Hematopoietic multipotent progenitor cell treated with erythropoietin and hydrocortisone succinate and interleukin-3 and kit ligand, for 8 days (in vitro differentiated cells): Measurements from ENCODE around the gene SGCD.

Experiments used
- DNase-seq: peaks from one replicate; pipeline ENCODE4 v3.0.0-alpha.2; 2015

The SGCD gene

DNA sequence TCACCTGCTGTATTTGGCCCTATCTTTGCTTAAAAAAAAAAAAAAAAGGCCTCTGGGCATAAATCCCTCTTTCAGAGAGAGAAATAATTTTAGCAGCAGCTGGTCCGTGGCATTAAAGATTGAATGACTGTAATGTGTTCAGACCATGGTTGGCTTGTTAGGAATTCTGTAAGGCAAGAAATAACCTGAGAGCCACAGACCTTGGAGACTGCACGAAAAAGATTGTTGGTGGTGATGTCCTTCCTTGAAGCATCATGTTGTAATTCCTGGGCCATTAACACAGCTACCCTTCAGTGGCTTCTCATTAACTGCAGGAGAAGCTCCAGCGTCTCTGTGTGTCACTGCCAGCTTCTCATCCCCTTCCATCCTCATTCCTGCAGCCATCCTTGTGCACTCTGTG is 79.0 kb downstream of the SGCD start:
- no peak for DNase-seq

DNA sequence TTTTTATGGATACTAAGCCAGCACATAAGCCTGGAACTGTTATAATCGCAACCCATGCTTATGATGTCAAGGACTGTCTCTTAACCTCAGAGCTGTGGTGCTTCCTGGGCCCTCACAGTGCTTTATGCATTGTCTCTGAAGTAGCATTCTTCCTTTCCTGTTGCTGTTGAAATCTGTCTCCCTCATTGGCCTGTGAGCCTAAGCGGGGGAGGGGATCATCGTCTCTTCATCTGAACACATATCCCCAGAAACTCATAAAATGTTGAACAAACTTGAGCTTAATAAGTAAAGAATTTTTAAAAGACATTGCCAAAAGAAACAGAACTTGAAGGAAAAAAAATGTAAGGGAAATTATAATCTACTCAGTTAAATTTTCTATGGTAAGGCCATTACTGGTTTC is 80.3 kb downstream of the SGCD start:
- no peak for DNase-seq

DNA sequence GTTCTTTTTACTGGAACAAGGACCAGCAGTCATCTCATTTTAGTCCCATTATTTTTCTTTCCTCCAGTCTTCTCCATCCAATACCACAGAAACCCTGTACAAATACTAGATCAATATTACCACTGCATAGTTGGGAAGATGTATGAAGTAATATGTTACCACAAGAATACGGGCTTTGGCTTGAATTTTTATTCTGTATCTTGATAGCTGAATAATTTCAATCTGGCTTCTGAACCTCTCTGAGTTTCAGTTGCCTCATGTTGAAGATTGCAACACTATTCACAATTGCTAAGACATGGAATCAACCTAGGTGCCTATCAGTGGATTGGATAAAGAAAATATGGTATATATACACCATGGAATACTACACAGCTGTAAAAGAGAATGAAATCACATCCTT is 82.9 kb downstream of the SGCD start:
- DNase-seq: no peak

DNA sequence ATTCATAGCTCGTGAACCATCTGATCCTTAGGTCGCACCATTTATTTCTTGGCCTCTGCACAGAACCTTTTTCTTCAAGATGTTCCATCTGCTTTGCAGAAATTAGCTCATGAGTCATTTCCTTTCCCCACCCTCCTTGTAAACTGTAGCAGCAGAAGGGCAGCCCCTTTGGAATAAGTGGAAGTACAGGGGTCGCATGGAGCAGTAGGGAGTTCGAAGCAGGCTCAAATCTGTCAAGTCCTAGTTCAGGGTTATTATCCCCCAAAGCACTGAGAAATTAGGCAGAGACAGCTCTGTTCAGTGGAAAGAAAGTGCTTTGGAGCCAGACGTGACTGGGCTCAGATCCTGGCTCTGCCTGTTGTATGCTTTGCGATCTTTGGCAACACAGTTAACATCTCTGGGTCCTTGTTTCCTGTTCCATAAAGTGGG is 84.2 kb downstream of the SGCD start:
- DNase-seq: no peak

DNA sequence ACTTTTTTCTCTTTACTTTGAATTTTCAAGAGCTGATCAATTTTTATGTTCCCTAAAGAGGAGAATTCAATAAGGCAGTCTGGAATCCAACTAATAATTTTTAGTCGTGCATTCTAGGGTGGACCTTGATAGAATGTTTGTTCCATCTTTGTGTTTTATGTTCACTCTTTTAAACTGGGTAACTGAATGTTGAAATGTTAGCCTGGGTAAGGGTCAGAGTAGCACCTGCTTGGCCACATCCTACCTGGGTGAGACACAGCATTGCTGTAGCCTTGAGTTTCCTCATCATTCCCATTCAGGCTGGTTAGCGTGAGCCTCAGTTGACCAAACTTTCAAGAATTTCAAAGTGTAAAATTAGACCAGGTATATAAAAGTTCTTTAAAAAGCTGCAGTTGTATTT is 85.0 kb downstream of the SGCD start:
- DNase-seq: no peak

DNA sequence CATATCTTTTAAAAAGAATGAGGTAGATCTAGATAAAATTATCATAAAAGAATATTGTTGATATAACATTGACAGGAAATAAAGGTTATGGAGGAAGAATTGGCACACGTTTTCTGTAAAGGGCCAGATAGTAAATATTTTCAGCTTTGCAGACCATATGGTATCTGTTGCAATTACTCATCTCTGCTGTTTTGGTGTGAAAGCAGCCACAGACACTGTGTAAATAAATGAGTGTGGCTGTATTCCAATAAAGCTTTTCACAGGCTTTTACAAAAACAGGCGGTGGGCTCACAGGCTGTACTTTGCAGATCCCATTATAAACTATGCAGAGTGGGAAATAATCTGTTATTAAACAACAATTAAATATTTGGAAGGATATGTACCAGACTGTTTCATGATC is 87.4 kb downstream of the SGCD start:
- DNase-seq: no peak

DNA sequence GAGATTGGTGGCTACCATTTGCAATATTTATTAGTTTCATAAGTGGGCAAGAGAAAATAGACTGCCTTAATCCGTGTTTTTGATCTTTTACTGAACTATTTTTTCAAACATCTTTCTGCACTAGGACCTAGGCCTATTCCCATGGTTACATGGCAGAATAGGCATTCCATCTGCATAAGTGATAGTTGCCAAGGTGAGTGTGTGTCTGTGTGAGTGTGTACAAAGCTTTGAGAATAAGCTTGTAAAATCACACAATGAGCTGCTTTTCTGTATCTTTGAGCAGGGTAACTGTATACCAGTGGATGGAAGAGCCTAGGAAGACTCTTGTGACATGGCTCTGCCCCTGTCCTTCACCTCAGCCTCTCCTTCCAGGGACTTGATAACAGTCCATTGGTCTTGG is 92.7 kb downstream of the SGCD start:
- DNase-seq: no peak

DNA sequence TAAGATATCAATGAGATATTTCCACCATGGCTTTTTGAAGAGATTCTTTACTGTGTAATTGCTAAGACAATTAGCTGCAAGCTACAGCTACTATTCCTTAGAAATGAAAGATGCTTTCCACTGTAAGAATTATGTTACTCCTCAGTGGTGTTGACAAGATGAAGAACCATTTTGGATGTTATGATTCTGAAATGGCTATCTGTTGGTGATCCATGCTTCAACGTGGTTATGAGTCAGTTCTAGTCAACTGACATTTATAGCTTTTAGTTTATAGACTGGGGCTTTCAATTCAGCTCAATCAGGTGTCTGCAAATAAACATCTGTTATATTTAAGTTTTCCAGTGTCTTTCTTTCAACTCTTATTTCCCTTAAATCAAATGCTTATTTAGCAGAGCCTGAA is 93.7 kb downstream of the SGCD start:
- DNase-seq: no peak

DNA sequence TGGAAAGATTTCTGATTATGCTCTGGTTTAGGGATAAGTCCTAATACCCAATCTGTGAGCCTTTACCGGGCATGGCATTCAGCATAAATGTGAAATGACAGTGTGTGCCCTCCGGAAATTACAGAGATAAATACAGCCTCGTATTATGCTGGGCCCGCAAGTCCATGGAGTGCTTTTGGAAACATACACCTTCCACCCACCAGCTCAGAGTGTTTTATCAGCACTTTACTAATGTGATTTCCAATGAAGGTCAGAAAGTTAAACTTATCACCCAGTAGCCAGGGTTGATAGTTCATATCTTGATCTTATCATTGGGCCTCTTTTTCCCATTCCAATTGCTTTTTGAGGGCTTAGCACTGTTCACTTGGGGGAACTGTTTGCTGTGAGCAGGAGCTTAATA is 94.8 kb downstream of the SGCD start:
- DNase-seq: no peak

DNA sequence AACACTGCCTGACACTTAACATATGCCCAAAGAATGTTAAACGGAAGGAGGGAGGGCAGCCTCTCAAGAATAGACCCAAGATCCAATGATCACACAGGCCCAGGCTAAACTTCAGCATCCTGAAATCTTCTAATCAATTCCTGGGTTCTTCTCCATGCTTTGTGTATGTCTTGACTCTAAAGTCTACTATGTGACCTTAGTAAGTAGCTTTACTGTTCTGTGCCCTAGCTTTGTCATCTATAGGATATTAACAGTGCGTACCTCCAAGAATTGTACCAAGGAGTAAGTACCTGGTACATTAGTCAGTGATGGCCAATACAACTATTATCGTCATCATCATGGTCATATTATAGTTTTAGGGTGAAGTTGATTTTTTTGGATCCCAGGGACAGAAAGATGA is 96.6 kb downstream of the SGCD start:
- no peak for DNase-seq

DNA sequence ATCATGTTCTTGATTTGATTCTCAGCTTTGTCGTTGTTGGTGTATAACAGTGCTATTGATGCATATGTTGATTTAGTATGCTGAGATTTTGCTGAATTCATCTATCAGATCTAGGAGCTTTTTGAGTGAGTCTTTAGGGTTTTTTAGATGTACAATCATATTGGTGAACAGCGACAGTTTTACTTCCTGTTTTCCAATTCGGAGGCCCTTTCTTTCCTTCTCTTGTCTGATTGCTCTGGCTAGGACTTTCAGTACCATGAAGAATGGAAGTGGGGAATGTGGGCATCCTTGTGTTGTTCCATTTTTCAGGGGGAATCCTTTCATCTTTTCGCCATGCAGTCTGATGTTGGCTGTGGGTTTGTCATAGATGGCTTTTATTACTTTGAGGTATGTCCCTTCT is 100.4 kb downstream of the SGCD start:
- DNase-seq: no peak

DNA sequence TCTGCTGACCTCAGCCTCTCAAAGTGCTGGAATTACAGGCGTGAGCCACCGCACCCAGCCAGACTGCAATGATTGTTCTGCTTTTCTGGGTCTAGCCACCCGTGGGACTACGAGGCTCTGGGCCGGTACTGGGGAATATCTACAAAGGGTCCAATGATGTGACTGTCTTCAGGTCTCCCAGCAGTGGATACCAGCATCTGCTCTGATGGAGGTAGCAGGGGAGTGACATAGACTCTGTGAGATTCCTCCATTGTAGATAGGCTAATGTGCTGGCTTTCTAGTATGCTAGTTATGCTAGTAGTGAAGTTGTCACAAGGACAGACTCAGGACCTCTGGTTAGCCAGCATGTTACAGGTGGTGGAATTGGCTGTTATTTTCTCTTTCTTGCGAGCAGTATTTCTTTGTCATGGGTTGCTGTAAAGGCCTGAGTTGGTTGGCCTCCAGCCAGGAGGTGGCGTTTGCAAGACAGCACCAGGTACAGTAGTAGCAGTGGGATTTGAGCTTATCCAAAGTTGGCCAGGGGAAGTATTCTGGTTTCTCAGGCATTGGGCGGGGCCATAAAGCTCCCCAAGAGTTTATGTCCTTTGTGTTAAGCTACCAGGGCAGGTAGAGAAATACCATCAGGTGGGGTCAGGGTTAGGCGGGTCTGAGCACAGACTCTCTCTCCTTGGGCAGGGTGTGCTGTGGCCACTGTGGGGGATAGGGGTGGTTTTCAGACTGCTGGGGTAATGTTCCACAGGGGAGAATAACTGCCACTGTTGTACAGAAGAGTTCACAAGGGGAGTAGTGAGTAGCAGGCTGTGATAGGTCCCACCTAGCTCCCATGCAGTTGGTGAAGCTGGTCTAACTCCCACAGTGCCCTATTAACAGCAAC is 105.2 kb downstream of the SGCD start:
- no peak for DNase-seq

DNA sequence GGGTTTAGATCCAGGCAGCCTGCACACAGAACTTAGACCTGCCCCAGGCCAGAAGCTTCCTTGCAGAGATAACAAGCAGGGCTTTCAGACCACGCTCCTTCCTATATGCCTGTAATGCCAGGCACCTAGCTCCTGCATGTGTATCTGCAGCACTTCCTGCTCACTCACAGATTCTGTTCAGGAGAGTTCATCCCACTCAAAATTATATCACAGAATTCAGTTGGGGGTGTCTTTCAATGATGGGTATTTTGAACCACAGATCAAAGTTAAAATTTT is 105.8 kb downstream of the SGCD start:
- no peak for DNase-seq

DNA sequence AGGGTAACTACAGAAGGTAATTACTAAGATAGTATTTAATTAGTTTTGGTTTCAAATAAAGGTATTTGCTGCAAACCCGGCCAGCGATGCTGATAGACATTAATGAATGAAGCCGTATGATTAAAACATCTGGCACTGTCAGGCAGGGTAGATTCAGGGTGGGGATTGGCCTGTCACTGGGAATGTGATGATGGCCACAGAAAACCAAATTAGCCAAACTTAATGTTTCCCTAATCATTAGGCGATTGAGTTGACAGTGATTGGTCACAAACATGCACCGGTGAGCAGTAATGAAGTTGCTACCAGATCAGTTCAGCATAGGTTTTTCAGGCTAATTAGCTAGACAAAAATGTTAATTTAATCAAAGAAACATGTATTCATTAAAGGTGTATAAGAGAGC is 107.5 kb downstream of the SGCD start:
- no peak for DNase-seq

DNA sequence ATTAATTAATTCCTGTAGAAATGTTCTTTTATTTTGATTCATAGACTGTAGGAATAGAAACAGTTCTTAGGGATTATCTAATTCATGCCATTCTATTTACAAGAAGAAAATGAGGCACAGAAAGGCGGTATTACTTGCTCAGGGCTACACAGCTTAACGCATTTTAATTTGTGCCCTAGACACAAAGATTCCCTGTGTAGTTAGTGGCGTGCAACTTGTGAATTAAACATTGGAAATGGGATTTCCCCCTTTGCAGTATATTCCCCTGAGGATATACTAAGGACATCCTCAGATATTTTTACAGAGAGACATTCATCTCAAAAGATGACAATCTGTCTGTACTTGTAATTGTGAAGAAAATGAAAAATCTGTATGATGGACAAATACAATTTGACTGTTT is 108.1 kb downstream of the SGCD start:
- DNase-seq: no peak

DNA sequence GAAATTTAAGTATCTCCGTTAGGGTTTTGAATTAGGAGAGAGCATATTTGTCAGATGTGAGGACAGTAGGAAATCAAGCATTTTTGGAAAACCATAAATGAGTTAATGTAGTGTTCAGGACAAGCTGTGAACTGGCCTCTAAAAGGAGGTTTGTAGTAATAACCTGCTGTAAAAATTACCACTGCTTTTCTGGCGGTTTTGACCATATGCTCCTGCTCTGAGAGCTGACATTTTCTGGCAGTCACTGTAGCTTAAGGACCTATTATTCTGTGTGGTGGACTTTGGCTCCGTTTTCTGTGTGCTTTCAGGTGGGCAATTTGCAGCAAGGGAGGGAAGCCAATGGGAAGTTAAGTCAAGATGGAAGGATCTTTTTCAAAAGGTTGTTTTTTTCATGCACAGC is 111.1 kb downstream of the SGCD start:
- DNase-seq: no peak

DNA sequence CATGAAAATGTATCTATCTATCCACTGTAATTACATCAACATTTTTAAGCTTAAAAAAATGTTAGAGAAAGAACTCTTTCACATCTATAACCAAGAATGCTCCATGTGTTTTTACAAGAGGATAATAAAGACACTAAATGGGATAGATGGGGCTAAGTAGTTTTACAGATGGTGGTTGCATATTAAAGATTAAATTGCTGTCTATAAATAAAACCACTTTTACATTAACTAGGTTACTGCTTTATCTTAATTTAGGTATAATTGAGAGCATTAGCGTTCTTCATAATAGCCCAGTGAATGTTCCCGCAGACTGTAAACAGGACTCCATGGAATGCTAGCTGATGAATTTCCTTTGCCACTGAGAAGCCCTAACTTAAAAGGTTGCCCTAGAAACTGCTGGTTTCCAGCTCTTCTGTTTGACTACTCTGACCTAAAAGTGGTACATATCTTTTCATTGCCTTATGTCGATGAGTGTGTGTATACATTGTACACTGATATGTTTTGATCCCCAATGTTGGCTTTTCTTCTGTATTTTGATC is 117.9 kb downstream of the SGCD start:
- DNase-seq: no peak

DNA sequence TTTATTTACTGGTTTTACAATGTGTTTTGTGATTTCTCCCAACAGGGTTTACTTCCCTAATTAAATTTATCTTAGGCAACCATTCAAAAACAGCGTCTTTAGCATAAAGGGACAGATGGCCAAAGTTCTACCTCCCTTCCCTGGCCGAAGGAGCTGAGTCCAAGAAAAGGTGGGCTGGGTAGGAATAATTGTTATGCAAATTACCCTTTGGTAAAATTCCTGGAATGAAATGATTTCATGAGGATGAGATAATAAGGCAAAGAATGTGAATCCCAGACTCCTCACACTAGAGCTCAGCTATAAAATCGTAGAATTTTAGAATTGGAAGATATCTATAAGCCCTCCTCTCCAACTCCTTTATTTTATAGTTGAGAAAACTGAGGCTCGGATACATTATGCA is 119.6 kb downstream of the SGCD start:
- DNase-seq: no peak

DNA sequence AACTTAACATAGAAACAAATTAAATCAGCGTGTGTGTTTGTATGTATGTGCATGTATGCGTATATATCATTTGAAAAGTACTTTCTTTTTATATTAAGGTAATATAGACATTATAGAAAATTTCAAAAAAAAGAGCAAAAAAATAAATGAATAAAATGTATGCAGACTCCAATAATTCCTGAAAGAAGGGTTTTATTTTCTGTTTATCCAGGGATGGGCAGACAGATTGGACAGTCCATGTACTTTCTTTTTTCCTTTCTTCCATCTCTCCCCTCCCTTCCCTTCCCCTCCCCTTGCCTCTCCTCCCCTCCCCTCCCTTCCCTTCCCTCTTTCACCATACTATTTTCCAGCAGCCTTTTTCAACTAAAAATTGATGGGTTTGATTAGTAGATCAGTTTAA is 123.8 kb downstream of the SGCD start:
- no peak for DNase-seq

DNA sequence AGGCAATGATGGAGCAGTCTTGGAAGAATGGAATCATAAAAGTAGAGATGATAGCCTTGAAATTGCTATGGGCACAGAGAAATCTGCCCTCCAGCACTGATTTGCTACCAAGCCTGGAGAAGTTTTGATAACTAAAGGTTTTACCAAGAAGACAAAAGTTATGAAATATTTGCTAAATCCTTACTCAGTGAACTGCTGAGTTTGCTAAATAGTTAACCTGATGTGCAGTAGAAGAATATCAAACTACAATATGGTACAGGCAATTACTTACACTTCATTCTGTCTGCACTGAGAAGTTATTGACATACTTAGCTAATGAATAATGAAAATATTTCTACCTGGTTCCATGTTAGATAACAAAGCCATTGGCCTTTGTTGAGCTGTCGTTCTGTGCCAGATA is 124.5 kb downstream of the SGCD start:
- no peak for DNase-seq

DNA sequence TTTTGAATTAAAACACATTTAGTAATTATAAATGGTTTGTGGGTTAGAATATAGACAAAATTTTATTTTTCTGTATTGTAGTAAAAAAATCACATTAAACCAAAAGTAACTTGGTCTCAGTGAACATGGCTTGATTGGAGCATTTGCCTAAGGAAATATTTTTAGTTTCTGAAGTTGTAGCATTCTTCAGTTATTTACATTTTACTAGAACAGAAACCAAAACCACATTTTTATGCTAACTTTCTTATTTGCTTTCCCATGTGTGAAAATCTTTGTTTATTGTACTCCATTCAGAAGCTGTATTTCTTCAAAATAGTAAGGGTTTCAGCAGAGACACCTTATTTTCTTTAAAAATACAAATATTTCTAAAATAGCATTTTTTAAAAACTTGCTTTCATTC is 129.9 kb downstream of the SGCD start:
- no peak for DNase-seq

DNA sequence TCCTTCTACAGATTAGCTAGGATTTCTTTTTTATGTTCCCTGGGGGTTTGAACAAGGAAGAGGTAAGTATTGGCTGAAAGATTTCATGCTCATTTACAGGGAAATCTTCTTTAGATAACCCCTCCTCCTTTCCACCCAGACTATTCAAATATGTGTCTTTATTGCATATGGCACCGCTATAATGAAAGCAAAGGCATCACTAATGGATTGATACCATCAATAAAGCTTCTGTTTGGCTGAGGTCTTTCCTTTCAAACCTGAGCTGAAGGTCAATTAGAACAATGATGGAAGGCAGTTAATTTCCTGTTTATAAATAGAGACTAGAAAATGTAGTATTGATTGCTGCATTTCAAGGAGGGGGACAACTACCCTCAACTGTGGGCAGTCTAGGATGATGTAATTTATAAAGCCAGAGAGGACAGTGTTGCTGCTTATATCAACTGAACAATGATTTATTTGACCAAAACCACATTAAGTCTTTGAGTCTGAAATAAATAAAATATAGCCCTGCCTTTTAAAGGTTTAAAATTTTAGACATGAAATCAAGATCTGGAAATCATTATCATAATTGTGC is 132.9 kb downstream of the SGCD start:
- DNase-seq: no peak

DNA sequence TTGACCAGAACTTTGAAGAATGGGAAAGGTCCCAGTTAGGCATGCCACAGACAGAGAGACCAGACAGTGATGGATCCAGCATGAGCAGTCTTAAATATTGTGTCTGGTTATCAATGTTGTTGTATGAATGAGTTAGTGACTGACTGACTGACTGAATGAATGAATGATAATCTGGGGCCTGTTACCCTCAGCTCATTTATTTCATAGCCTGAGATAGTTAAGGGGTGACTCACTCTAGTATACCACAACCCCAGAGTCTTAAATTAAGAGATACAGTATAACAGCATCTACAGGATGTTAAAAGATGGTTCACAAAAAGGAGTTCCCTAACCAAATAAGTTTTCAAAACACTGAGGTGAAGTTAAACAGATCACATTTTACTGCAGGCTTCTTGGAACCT is 133.5 kb downstream of the SGCD start:
- no peak for DNase-seq

DNA sequence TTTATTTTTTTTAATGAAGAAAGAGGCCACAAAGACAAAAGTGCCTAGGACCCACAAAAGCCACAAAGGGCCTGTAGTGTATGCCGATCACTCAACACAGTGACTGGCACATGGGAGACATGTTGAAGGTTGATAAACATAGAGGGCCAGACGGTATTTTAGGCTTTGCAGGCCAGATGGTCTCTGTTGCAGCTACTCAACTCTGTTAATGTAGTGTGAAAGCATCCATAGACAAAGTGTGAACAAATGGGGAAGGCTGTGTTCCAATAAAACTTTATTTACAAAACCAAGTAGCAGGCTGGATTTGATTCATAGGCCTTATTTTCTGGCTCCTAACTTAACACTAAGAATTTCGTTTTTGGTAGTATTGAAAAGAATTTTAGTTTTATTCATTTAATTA is 139.9 kb downstream of the SGCD start:
- no peak for DNase-seq

DNA sequence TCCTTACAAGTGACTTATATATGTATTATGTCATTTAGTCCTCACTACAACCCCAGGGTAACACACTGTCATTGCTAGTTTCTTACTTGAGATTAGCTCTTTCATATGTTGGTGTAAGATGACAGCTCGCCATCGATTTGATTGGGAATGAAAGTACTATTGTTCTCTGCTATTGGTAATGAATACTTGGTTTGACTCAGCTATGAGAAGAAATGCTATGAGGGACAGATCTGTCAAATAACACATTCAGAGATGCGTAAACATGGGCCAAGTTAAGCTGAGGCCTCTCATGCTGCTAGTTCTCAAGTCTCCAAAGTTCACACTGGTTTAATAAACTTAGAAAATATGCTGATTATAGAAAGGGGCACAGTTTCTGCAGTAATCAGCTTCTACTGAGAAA is 142.7 kb downstream of the SGCD start:
- no peak for DNase-seq
